ENCODE results near the gene HSD11B1. TPM values are rescaled to one million over a fixed set of nuclear protein-coding genes. Genes with fewer than 3 reads are reported as not detected.

The HSD11B1 gene
- total RNA-seq (2012; rRNA removed) (0.28 and 0.72 TPM in 2 replicates), polyA plus RNA-seq (2012; rRNA removed) (0.30 and 0.41 TPM in 2 replicates), Bru-seq, nascent RNA (percentile 28 among the genes with signal in this experiment), BruChase-seq, experiment 1, labeled RNA remaining after a 6-hour chase (percentile 15 among the genes with signal in this experiment), BruChase-seq, experiment 2, labeled RNA remaining after a 2-hour chase (percentile 10 among the genes with signal in this experiment)
- 0.34 and 0.35 TPM in 2 replicates for polyA plus RNA-seq (2012; cell fraction: cytosol; rRNA removed)
- polyA plus RNA-seq (2012; cell fraction: nucleus; rRNA removed; ENCODE audit: low replicate concordance) = 0.09 and 0.19 TPM in 2 replicates
- long read RNA-seq, partial matches to known transcripts = 1 of 6 reads
- long read RNA-seq, other reads (novel, unspliced or antisense) = 1 of 6 reads

- H3K27ac ChIP-seq (ENCODE audit: insufficient read depth, low read length) = no peak within 1 kb of the TSS
- WGBS, 2 experiments (ENCODE audit: extremely low coverage in 2 of 2, insufficient read length in 1 of 2) = no CpG with 5 or more reads among the region's 6 CpGs
- in situ Hi-C loops (cut with MboI; ENCODE audit: low sequenced_read_pairs) (no loop called here), dilution Hi-C loops (cut with HindIII; ENCODE audit: low sequenced_read_pairs, unreplicated experiment) (no loop called here), intact Hi-C loops (cut with micrococcal nuclease) (no loop called here)
- peak; percentile 58; the same call in 1 of the 2 replicates for TF ChIP-seq CEBPB (IDR thresholded peaks at IDR 0.05; ENCODE audit: low read depth, low read length)
- TF ChIP-seq CTCF (conservative IDR thresholded peaks at IDR 0.05; ENCODE audit: low read depth, low read length) = no peak
- TF ChIP-seq FOS (IDR thresholded peaks at IDR 0.05; ENCODE audit: low read depth, low read length) = no peak
- TF ChIP-seq POLR2A (IDR thresholded peaks at IDR 0.05; ENCODE audit: low read depth, low read length) = no peak
- H3K9ac ChIP-seq (ENCODE audit: low read depth, low read length) = no peak within 1 kb of the TSS
- no peak within 1 kb of the TSS for H3K4me3 ChIP-seq (ENCODE audit: insufficient read depth, low read depth, low read length)
- ATAC-seq (ENCODE audit: low read depth) (peak; percentile 86), DNase-seq (peak; percentile 83)
- no peak within 1 kb of the TSS for H4K91ac ChIP-seq (ENCODE audit: insufficient read depth, low read depth, low read length)
- H3K23ac ChIP-seq (ENCODE audit: low read depth, low read length) = no peak within 1 kb of the TSS; the same call in 1 of the 2 replicates
- no peak within 1 kb of the TSS for H3K4ac ChIP-seq (ENCODE audit: low read depth, low read length)
- H2AK5ac ChIP-seq (ENCODE audit: low read depth, low read length) = 0 out of 2 replicates have a peak within 1 kb of the TSS, but pooled peaks have one; percentile 20
- H4K8ac ChIP-seq (ENCODE audit: low read depth in 2 of 2, low read length in 2 of 2) = no peak within 1 kb of the TSS
- no peak within 1 kb of the TSS for H2BK120ac ChIP-seq (ENCODE audit: low read depth, low read length)
- no peaks in the 10 kb centered on the region for H3K27me3 ChIP-seq (ENCODE audit: control insufficient read depth, insufficient read depth, low read length)
- no peaks in the 10 kb centered on the region for H3K9me1 ChIP-seq (ENCODE audit: insufficient read depth, low read length)
- CTCF ChIA-PET = interaction anchor here (1.4 kb wide), 1 partner anchor 13 kb away, joined by 3 read pairs; no protein-coding TSS in a partner anchor
- no peak within 1 kb of the TSS for H3K18ac ChIP-seq (ENCODE audit: low read depth, low read length)
- POLR2A ChIA-PET (ENCODE audit: unreplicated experiment) = no interaction called here
- H2BK15ac ChIP-seq (ENCODE audit: low read depth, low read length) = no peak within 1 kb of the TSS
- H2AFZ ChIP-seq (replicated peaks; ENCODE audit: low read length, poor library complexity) = no peak within 1 kb of the TSS
- H3K4me2 ChIP-seq (ENCODE audit: low read depth, low read length) = no peak within 1 kb of the TSS
- H2BK20ac ChIP-seq (ENCODE audit: low read depth, low read length) = no peak within 1 kb of the TSS
- BruUV-seq (replicated peaks) = no TSS peak
- H3K79me1 ChIP-seq (ENCODE audit: low read depth in 1 of 2, low read length in 2 of 2) = no peaks in the 10 kb centered on the region
- no peaks in the 10 kb centered on the region for H3K4me1 ChIP-seq (ENCODE audit: control insufficient read depth, insufficient read depth, low read length)
- H3K9me3 ChIP-seq (ENCODE audit: control insufficient read depth, insufficient read depth, low read length) = no peaks in the 10 kb centered on the region
- H2BK5ac ChIP-seq (ENCODE audit: low read depth, low read length, poor library complexity, severe bottlenecking) = no peak within 1 kb of the TSS
- no peak within 1 kb of the TSS for H3K56ac ChIP-seq (ENCODE audit: extremely low read depth, insufficient read depth, low read length)
- no peak within 1 kb of the TSS for H2AK9ac ChIP-seq (replicated peaks; ENCODE audit: low read depth, low read length, poor library complexity)
- no peaks in the 10 kb centered on the region for H3K36me3 ChIP-seq (ENCODE audit: control insufficient read depth, insufficient read depth, low read length)
- no peak within 1 kb of the TSS for H4K5ac ChIP-seq (ENCODE audit: low read depth, low read length)
- no peak within 1 kb of the TSS for H3K14ac ChIP-seq (replicated peaks; ENCODE audit: low read depth, low read length)
- H4K20me1 ChIP-seq (ENCODE audit: insufficient read depth, low read length) = no peaks in the 10 kb centered on the region
Observed at GRCh38 chr1:209704584-209704983, at the start of gene HSD11B1. Gene HSD11B1, plus strand, starts transcription at chr1:209704846. Its CDS starts 97 bp downstream, at chr1:209704943.

Data from IMR-90 (cell line).